HCT116 (cell line): Measurements from ENCODE around the gene EXOC6B. TPM values are rescaled to one million over a fixed set of nuclear protein-coding genes. Genes with fewer than 3 reads are reported as not detected.
A peak's percentile ranks its signal among the peaks of the same experiment; 100 is the strongest.

Experiments used
- ATAC-seq: fragments of 200-7000 bp; cut with Tn5 transposase; 2 replicates; pipeline ENCODE4 v1.9.1; 2020; ENCODE audit warnings: mild to moderate bottlenecking, moderate library complexity
- BruUV-seq: library from RNA; stranded (reverse); fragments of 400-500 nt; replicated peaks from 2 replicates; lab custom pipeline; 2021; lab: Mats Ljungman, UMichigan
- CTCF ChIA-PET: fragments of 300-600 bp; sonication (Branson Sonifier 250); formaldehyde crosslinking; loops from one replicate; lab custom pipeline; 2021; ENCODE audit warnings: antibody characterized with exemption; lab: Charles Lee
- POLR2A ChIA-PET: fragments of 300-600, 350-600 bp; sonication (Branson Sonifier 250); formaldehyde crosslinking; loops from one replicate; lab custom pipeline; 2021; ENCODE audit warnings: antibody characterized with exemption; lab: Charles Lee
- RAD21 ChIA-PET, 2 experiments: fragments of 300-600 bp; sonication (Branson Sonifier 250); formaldehyde crosslinking; loops; one replicate each; lab custom pipeline; 2023; ENCODE audit warnings: low total read pairs in 2 of 2; ENCODE audit not compliant: uncharacterized antibody in 2 of 2, unreplicated experiment in 2 of 2, low non-redundant PET in 1 of 2; lab: Charles Lee
- DNase-seq: peaks from one replicate; pipeline ENCODE4 v3.0.0-alpha.2; 2010; ENCODE audit warnings: low read depth, low spot score
- H2AFZ ChIP-seq: fragments of 200-600 bp; shearing (Covaris generic), sonication (generic); 2 replicates; pipeline ENCODE4 v1.6.1; 2017; ENCODE audit warnings: low read depth, mixed run types, mixed read lengths, antibody characterized with exemption, low read length; ENCODE audit not compliant: poor library complexity, severe bottlenecking
- H3K27ac ChIP-seq: 2 replicates; pipeline ENCODE4 v1.5.1; 2012; ENCODE audit warnings: low read depth, low read length
- H3K27me3 ChIP-seq: fragments of 200-600 bp; sonication (generic); 2 replicates; pipeline ENCODE4 v1.6.1; 2016; ENCODE audit warnings: mixed run types, low read length, mixed read lengths; ENCODE audit not compliant: insufficient read depth
- H3K36me3 ChIP-seq, 2 experiments: fragments of 200-500 bp in 1 of 2; fragments of 200-600 bp in 1 of 2; sonication (Bioruptor generic) in 1 of 2; sonication (generic) in 1 of 2; 2 replicates each; pipeline versions ENCODE4 v1.5.1 to v1.6.1; 2014 to 2016; ENCODE audit warnings: low read length in 2 of 2, inconsistent platforms in 1 of 2, mixed read lengths in 1 of 2, mixed run types in 1 of 2; ENCODE audit not compliant: insufficient read depth in 2 of 2, control insufficient read depth in 1 of 2
- H3K4me1 ChIP-seq, 2 experiments: fragments of 200-600 bp in 1 of 2; sonication (generic) in 1 of 2; 2 replicates each; pipeline versions ENCODE4 v1.5.1 to v1.6.1; 2012 to 2017; ENCODE audit warnings: low read length in 2 of 2, inconsistent platforms in 1 of 2, mild to moderate bottlenecking in 1 of 2, mixed read lengths in 1 of 2, mixed run types in 1 of 2, moderate library complexity in 1 of 2; ENCODE audit not compliant: insufficient read depth in 2 of 2, control insufficient read depth in 1 of 2
- H3K4me2 ChIP-seq: fragments of 200-600 bp; sonication (generic); 2 replicates; pipeline ENCODE4 v1.6.1; 2017; ENCODE audit warnings: mixed run types, low read length, mixed read lengths
- H3K4me3 ChIP-seq, 2 experiments: fragments of 200-600 bp in 1 of 2; sonication (generic) in 1 of 2; replicated peaks in 1 of 2; 2 replicates each; pipeline ENCODE4 v1.5.1; 2011 to 2016; ENCODE audit warnings: low read length in 2 of 2, control low read depth in 1 of 2, low read depth in 1 of 2, mild to moderate bottlenecking in 1 of 2, mixed read lengths in 1 of 2, mixed run types in 1 of 2
- H3K79me2 ChIP-seq: fragments of 200-600 bp; sonication (generic); 2 replicates; pipeline ENCODE4 v1.6.1; 2017; ENCODE audit warnings: mild to moderate bottlenecking, mixed run types, low read length, moderate library complexity, mixed read lengths; ENCODE audit not compliant: insufficient read depth
- H3K9ac ChIP-seq: fragments of 200-600 bp; sonication (generic); 2 replicates; pipeline ENCODE4 v1.6.1; 2016; ENCODE audit warnings: low read length, mixed read lengths
- H3K9me2 ChIP-seq: fragments of 200-600 bp; sonication (generic), shearing (Covaris generic); 2 replicates; pipeline ENCODE4 v1.6.1; 2017; ENCODE audit warnings: mixed run types, mild to moderate bottlenecking, moderate library complexity; ENCODE audit not compliant: insufficient read depth
- H3K9me3 ChIP-seq, 2 experiments: fragments of 200-500 bp in 1 of 2; fragments of 200-600 bp in 1 of 2; sonication (Bioruptor generic) in 1 of 2; sonication (generic) in 1 of 2; 2 replicates each; pipeline ENCODE4 v1.6.1; 2014 to 2017; ENCODE audit warnings: low read length in 2 of 2, mixed read lengths in 2 of 2, inconsistent platforms in 1 of 2, low read depth in 1 of 2, mild to moderate bottlenecking in 1 of 2, mixed run types in 1 of 2, moderate library complexity in 1 of 2; ENCODE audit not compliant: control insufficient read depth in 1 of 2, insufficient read depth in 1 of 2
- H4K20me1 ChIP-seq: fragments of 200-600 bp; sonication (generic), shearing (Covaris generic); 2 replicates; pipeline ENCODE4 v1.6.1; 2017; ENCODE audit warnings: mixed run types, mild to moderate bottlenecking, moderate library complexity; ENCODE audit not compliant: insufficient read depth
- ATF3 ChIP-seq: IDR thresholded peaks from 2 replicates; pipeline ENCODE4 v1.6.1; 2012
- CEBPB ChIP-seq: IDR thresholded peaks from 2 replicates; pipeline ENCODE4 v1.6.1; 2012; ENCODE audit warnings: low read depth
- CTCF ChIP-seq, 3 experiments: fragments of 200-600 bp in 1 of 3; sonication (generic) in 1 of 3; IDR thresholded peaks in 2 of 3; conservative IDR thresholded peaks in 1 of 3; 2 replicates each; pipeline ENCODE4 v1.5.1; 2012 to 2017; ENCODE audit warnings: low read depth in 2 of 3, low read length in 2 of 3, antibody characterized with exemption in 1 of 3, borderline replicate concordance in 1 of 3, control low read depth in 1 of 3, mild to moderate bottlenecking in 1 of 3, mixed read lengths in 1 of 3, mixed run types in 1 of 3, moderate library complexity in 1 of 3; ENCODE audit not compliant: insufficient read depth in 1 of 3
- EGR1 ChIP-seq: IDR thresholded peaks from 2 replicates; pipeline ENCODE4 v1.6.1; 2012; ENCODE audit warnings: low read depth
- EZH2phosphoT487 ChIP-seq: fragments of 200-600 bp; IDR thresholded peaks from 2 replicates; pipeline ENCODE4 v1.6.1; 2018; ENCODE audit warnings: antibody characterized with exemption, borderline replicate concordance
- FOSL1 ChIP-seq: IDR thresholded peaks from 2 replicates; pipeline ENCODE4 v1.6.1; 2012; ENCODE audit warnings: low read depth
- JUND ChIP-seq: IDR thresholded peaks from 2 replicates; pipeline ENCODE4 v1.6.1; 2012
- MAX ChIP-seq: IDR thresholded peaks from 2 replicates; pipeline ENCODE4 v1.6.1; 2012
- POLR2A ChIP-seq: IDR thresholded peaks from 2 replicates; pipeline ENCODE4 v1.7.0; 2011; ENCODE audit warnings: borderline replicate concordance; ENCODE audit not compliant: insufficient read depth, insufficient read length; ENCODE audit errors: extremely low read depth
- POLR2AphosphoS5 ChIP-seq: IDR thresholded peaks from 2 replicates; pipeline ENCODE4 v1.6.1; 2011; ENCODE audit warnings: mild to moderate bottlenecking, low read depth, low read length, moderate library complexity
- RAD21 ChIP-seq: IDR thresholded peaks from 2 replicates; pipeline ENCODE4 v1.6.1; 2012; ENCODE audit warnings: low read depth, mild to moderate bottlenecking
- SIN3A ChIP-seq: IDR thresholded peaks from 2 replicates; pipeline ENCODE4 v1.6.1; 2012; ENCODE audit warnings: low read depth
- SRF ChIP-seq: IDR thresholded peaks from 2 replicates; pipeline ENCODE4 v1.6.1; 2012; ENCODE audit warnings: low read depth
- TCF7L2 ChIP-seq: IDR thresholded peaks from 2 replicates; pipeline ENCODE4 v1.7.0; 2011; ENCODE audit warnings: borderline replicate concordance, inconsistent platforms; ENCODE audit not compliant: insufficient read depth, insufficient read length; ENCODE audit errors: extremely low read depth
- YY1 ChIP-seq: IDR thresholded peaks from 2 replicates; pipeline ENCODE4 v1.6.1; 2011; ENCODE audit warnings: low read length, low read depth, moderate library complexity, mild to moderate bottlenecking; ENCODE audit not compliant: insufficient replicate concordance; ENCODE audit errors: extremely low read depth
- ZBTB33 ChIP-seq: IDR thresholded peaks from 2 replicates; pipeline ENCODE4 v1.6.1; 2011; ENCODE audit warnings: mild to moderate bottlenecking, low read length, moderate library complexity; ENCODE audit not compliant: insufficient replicate concordance; ENCODE audit errors: extremely low read depth
- ZFX ChIP-seq: fragments of 450-650 bp; IDR thresholded peaks from 2 replicates; pipeline ENCODE4 v1.6.1; 2017
- intact Hi-C: fragments of 100-400 bp; cut with micrococcal nuclease; formaldehyde crosslinking; loops from 2 replicates; pipeline ENCODE4 v1.10.0; 2022
- total RNA-seq: library from RNA; stranded (reverse); gene quantifications from one replicate; pipeline ENCODE4 v1.2.1, GENCODE V29; 2021; ENCODE audit not compliant: unreplicated experiment

Gene EXOC6B
- total RNA-seq, 1 experiment from 2014 or later = 25.4 TPM

- TF ChIP-seq MAX = peak; percentile 40; the same call in 1 of the 2 replicates
- peak; percentile 85 for TF ChIP-seq ZFX
- no peak for TF ChIP-seq FOSL1
- TF ChIP-seq CEBPB = peak; percentile 60; the same call in 1 of the 2 replicates
- no peak for TF ChIP-seq SRF
- no peak for TF ChIP-seq RAD21
- peak; percentile 25 for TF ChIP-seq TCF7L2
These were observed at the start of gene EXOC6B (continued) for GRCh38 chr2:72825257-72826155.

GRCh38 chr2:72871880-72872279, 46.0 kb upstream of the EXOC6B start:
- CTCF ChIA-PET = interaction anchor here (0.7 kb wide), 1 partner anchor 9 kb away, joined by 4 read pairs; no protein-coding TSS in a partner anchor
- Histone ChIP-seq H4K20me1 (no peaks in the 10 kb centered on the region), H2AFZ (no peak overlapping the region), H3K4me1 (no peaks in the 10 kb centered on the region), H3K9ac (no peak overlapping the region), H3K27ac (no peak overlapping the region), H3K27me3 (no peaks in the 10 kb centered on the region), H3K4me3 (no peak overlapping the region), H3K9me2 (no peaks in the 10 kb centered on the region), H3K36me3 (no peaks in the 10 kb centered on the region), H3K79me2 (no peaks in the 10 kb centered on the region), H3K9me3 (no peaks in the 10 kb centered on the region), H3K4me2 (no peak overlapping the region)
- DNase-seq = no peak
- RAD21 ChIA-PET = no interaction called here
- BruUV-seq = no TSS peak
- no peak for ATAC-seq
- intact Hi-C loops = no loop called here
- no peak for TF ChIP-seq EZH2phosphoT487
- TF ChIP-seq CTCF (IDR thresholded peaks at IDR 0.05 in 2 of 3, conservative IDR thresholded peaks at IDR 0.05 in 1 of 3; ENCODE audit: borderline replicate concordance in 1 of 3, insufficient read depth in 1 of 3, low read depth in 2 of 3, low read length in 2 of 3) = no peak
- no peak for TF ChIP-seq ZBTB33
- no peak for TF ChIP-seq FOSL1
- no peak for TF ChIP-seq CEBPB
- TF ChIP-seq SIN3A = no peak
- no peak for TF ChIP-seq YY1
- TF ChIP-seq EGR1 = no peak
- TF ChIP-seq SRF = no peak
- no peak for TF ChIP-seq POLR2A
- no peak for TF ChIP-seq ATF3
- TF ChIP-seq ZFX = no peak
- TF ChIP-seq JUND = no peak
- TF ChIP-seq POLR2AphosphoS5 = no peak
- TF ChIP-seq RAD21 = no peak
- POLR2A ChIA-PET = no interaction called here
